NCI-H2227 treated with DMSO at 0.1 percent for 48 hours (cell line): ENCODE data around the gene NRP2.

Experiments
- DNase-seq: peaks from one replicate; lab custom pipeline; 2025; lab: John Stamatoyannopoulos, UW

Gene NRP2

DNA sequence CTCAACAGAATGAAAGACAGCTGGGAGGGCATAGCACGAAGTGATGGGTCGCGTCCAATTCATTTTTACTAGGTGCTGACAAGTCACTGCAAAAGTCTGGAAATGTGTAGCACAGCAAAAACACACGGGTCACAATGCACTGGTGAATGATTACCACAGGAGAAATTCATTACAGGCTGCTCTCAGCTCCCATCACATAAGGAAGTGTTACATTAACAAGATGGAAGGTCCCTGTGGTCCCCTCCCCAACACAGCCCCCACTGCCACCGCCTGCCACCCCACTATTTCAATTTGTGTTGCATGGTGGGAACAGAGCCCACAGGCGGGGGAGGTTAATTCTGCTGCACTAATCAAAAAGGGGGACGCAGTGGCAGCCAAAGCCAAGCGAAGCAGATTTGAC lies 122.8 kb downstream of the NRP2 start:
- no peak for DNase-seq

GRCh38 chr2:205806143-205806905 lies 124.0 kb downstream of the NRP2 start:
- DNase-seq: no peak

DNA sequence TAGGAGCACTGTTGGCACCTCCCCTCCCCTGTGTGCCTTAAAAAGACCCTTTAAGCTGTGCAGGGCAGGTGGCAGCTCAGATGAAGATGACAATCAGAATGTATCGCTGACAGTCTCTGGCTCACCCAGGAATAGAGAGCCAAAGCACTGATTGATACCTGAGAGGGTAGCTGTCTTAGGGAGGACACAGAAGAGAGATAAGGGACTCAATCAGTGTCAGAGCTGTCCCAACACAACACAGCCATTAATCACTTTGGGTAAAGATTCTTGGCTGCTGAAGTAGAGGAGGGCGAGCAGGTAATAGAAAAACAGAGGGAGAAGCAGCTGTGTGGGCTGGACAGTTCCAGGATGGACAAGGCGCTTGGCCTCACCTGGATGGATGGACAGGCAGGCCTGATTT lies 124.9 kb downstream of the NRP2 start:
- no peak for DNase-seq

- no peak for DNase-seq
Observed at GRCh38 chr2:205807758-205808157, 125.5 kb downstream of the NRP2 start.

DNA sequence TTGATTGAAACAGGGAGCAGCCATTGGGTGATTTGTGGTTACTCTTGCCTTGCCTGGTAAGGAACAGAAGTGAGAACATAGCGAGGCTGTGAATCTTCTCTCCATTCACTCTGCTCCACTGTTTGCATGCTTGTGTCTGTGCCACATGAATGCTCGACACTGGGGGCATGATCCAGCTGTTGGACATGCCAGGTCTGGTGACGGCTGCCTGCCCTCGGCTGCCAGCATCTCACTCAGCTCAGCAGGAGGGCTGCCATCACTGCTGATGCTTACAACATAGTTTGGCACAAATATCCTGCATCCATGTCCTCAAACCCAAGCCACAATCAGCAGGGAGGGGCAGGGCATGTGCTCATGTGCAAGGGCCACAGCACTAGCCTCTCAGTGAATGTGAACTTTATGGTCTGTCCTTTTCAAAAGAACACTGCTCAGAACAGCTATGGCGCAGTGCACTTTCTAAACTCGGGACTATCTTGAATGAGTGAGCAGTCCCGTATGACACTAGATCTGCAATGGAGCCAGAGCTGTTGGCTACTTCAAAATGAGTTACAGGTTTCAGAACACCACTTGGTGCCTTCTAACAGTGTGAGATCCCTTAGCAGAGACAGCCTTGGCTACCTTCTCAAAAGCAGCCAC lies 126.3 kb downstream of the NRP2 start:
- DNase-seq: no peak

DNA sequence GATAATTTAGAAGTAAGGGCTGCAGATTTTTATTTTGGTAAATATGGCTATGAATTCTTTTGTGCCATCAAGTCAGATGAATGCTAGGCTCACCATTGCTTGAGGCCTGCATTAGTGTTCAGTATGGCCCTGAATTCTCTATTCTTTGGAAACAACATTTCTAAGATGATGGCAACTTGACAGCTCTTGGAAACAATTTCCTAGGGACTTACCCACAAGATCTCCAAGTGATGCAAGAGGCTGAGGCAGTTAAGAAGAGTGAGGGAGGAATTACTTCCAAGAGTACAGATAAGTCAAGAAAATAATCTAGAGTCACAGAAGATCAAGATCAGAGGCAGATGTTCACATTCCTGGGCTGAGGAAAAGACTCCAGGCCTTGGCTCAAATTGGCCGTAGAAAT lies 129.1 kb downstream of the NRP2 start:
- no peak for DNase-seq

DNA sequence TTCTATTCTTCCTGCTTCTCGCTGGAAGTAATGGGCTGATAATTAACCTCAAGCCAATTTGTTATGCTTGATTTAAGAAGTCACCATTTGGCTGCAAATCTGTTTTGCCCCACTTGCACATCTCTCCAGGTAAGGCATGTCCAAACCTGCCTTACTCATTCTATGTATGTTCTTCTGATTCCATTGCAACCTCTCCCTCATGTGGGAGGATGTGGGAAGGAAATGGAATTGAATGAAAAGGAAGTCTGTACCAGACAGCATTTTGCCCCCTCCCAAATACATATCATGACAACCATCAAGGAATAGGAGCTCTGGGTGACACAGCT lies 131.7 kb downstream of the NRP2 start:
- no peak for DNase-seq

DNA sequence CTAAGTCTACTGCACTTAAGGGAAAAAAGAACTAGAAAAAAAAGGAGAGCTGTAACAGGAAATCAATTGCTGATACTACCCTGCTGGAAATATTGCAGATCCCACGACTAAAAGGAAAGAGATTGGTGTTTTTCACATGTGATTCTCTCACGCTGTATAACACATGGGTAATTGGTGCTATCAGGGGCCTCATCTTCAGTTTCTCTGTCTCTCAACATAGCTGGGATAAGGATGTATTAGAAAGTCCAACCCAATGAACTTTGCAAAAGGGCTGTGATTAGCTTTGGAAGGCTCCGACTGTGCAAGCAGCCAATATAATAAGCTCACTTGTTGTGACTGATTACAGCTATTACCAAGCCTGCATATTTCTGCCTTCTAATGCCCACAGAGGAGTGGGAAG lies 133.4 kb downstream of the NRP2 start:
- peak; percentile 91 for DNase-seq

- no peak for DNase-seq
Observed at GRCh38 chr2:205816268-205816667, 134.0 kb downstream of the NRP2 start.

DNA sequence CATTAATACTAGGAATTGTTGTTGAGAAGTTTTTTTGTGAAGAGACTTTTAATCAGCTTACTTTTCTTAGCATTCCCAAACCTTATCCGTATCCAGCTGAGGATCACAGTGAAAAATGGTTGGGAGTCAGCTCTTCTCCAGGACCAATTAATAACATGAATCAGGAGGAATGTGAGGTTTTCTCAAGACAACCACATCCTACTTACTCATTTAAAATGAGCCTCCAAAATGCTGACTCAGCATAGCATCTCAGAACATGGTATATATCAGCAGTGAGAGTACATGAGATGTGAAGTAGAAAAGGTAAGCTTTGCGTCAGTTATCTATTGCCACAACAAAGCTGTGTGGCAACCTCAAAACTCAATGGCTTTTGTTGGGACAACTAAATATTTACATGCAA lies 140.3 kb downstream of the NRP2 start:
- no peak for DNase-seq

DNA sequence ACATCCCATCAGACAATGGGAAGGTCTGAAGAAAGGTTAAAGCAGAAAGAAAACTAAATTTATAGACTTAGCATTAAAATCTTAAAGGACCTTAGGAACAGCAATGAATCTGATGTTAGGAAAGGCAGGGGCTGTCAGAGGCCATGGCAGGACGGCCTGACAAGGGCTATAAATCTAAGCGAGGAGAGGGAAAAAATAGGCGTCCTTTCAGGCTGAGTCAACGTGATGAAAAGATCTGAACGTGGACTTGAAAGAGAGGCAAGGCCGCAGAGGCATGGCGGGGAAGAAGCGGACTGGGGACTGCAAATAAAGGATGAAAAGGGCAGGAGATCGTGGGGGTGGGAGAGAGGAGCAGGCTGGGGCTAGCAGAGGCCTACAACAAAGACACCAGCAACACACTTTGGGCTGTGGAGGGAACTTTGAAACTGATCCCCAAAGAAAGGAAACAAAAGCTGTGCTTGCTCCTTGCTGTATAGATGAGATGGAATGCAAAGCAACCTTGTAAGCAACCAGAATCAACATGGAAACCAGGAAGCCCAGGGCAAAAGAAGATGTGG lies 145.6 kb downstream of the NRP2 start:
- no peak for DNase-seq

DNA sequence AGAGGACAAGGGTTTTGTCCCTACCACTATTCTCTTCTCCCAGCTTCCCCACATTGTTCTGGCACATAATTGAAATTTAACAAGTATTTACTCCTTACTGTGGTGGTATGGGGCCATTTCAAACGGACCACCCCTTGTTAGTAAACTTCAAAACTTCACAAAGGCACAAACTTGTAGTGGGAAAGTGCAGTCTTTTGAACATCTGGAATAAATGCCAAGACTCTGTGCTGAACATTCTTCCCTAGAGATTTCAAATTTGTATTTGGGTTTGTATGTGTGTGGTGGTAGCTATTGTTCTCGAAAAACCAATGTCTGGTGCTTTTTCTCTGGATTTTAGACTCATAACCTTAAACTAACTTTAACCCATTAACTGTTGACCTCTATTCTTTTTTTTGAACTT lies 151.6 kb downstream of the NRP2 start:
- DNase-seq: no peak

DNA sequence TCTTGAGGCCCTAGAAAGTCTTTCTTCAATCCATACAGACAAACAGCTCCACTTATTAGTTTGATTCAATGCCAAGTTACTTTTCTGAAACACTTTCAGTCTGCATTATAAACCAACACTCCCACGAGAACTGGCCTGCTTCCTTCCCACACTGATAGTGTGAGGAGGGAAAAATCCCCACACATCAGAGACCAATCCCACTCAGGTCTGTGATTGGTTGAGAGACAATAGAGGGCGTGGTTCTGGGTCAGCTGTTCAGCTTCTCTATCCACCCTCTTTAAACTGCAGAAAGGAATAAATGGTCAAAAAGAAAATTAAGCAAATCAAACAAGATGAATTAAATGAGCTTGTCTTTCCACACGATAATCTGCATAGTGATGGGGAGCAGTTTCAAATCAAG lies 152.5 kb downstream of the NRP2 start:
- DNase-seq: no peak

DNA sequence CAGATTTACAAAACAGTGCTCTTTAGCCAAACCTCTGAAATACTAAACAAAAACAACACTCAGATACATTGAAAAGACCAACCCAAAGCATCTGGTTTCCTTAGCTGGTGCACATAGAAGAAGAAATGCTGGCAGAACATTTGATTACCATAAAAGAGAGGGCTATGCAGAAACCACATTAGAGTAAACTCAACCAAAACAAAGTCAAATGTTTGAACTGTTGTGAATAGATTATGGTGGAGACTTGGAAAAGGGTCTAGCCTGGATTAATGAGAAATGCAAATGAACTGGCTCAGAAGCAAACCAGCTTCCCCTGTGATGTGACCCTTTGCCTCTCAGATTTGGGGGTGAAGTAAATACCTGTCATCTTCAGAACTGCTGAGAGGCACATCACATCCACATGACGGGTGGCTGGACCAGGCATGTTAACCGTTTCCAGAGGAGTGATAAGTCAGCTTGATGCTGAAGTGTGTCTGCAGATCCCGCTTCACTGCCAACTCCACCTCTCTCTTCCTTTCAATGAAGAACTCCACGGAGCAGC lies 153.0 kb downstream of the NRP2 start:
- DNase-seq: no peak

DNA sequence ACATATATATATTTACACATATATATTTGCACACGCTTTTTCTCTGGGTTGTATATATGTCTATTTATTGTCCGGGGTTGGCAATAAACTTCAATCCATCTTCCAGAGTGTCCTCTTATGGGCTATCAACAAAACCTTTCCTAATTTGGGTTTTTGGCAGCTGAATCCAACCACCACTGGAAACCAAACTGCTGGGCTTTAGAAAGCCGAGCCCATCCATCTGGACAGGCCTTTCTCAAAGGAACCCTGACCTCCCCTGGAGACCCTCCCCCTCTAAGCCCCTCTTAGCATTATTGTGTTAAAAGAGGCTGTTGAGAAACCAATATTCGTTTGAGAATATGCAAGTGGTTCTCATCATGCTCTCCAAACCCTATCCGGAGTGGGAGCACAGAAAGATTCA lies 153.6 kb downstream of the NRP2 start:
- DNase-seq: no peak

DNA sequence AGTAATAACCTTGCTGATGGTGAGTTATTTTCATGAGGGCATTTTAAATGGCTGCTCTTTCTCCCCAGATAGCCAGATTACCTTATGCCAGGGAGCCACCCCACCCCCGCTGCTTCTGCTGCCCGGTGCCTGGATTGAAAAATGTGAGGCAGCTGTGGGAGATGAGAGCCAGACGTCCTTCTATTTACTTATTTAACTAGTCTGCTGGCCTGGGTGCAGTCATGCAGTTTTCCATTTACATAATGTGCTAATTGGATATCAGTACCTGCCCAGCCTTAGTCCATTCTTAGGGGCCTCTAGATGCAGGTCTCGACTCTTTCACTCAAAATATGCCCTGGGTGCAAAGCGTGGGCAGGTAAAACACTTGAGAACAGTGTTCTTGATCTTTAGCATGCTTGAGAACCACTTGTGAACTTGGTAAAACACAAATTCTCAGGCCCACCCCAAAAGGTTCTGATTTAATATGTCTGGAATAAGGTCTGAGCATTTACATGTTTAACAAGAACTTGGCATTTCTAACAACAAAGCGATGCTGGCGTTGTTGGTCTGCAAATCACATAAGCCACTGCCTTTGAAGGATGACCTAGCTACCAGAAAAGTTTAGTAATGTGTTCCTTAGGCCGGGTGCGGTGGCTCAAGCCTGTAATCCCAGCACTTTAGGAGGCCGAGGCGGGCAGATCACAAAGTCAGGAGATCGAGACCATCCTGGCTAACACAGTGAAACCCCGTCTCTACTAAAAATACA lies 154.3 kb downstream of the NRP2 start:
- no peak for DNase-seq

DNA sequence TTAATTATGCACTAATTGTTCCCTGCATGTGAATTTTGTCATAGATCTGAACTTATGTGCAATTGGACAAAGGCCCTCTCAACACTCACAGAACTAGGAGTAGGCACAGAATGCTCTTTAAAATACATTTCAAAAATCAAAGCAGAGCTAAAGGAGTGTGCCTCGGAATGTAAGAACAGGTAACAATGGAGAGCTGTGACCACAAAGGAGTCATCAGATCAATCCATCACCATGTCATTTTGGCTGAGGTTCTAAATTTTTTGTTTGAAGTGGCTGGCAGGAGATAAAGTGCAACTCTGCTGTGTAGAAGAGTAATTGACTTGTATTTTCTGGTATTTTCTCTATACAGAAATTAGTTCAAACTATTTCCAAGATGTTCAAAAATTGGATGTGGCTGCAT lies 155.4 kb downstream of the NRP2 start:
- no peak for DNase-seq

DNA sequence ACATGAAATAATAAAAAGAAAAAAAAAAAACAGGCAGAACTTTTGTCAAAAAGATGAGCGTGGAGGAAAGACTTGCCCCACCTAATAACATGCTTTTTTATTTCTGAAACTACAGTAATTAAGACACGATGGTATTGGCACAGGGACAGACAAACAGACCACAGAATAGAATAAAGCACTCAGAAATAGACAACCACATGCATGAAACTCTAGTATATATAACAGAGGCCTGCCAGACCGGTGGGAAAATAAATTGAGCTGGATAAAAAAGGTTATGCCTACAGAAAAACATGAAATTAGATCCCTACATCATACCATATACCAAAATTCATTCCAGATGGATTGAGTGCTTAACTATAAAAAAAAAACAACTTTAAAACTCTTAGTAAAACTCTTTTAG lies 163.1 kb downstream of the NRP2 start:
- no peak for DNase-seq
